Esophagus squamous epithelium (tissue), 5 donors: ENCODE data around the gene SYCP2. TPM values are rescaled to one million over a fixed set of nuclear protein-coding genes. Genes with fewer than 3 reads are reported as not detected.

Experiments used
- DNase-seq: peaks from one replicate; lab custom pipeline; 2025; lab: John Stamatoyannopoulos, UW
- H3K27ac ChIP-seq, 4 donors: fragments of 200-600 bp; sonication (generic); one replicate each; pipeline ENCODE4 v1.5.1; 2016 to 2019; ENCODE audit warnings: mild to moderate bottlenecking in 1 of 4
- H3K27me3 ChIP-seq, 4 donors: fragments of 200-600 bp; sonication (generic); 1 replicate in 3 of 4; 2 replicates in 1 of 4; pipeline versions ENCODE4 v1.5.1 to v1.6.0; 2017 to 2021; ENCODE audit warnings: antibody characterized with exemption in 1 of 4
- H3K36me3 ChIP-seq, 3 donors: fragments of 200-600 bp; sonication (generic); one replicate each; pipeline ENCODE4 v1.5.1; 2016 to 2019
- H3K4me1 ChIP-seq, 3 donors: fragments of 200-600 bp; sonication (generic); one replicate each; pipeline ENCODE4 v1.5.1; 2017 to 2019
- H3K4me3 ChIP-seq, 4 donors: fragments of 200-600 bp; sonication (generic); 1 replicate in 3 of 4; 2 replicates in 1 of 4; pipeline ENCODE4 v1.5.1; 2016 to 2019; ENCODE audit warnings: mild to moderate bottlenecking in 2 of 4, moderate library complexity in 1 of 4
- H3K9me3 ChIP-seq, 3 donors: fragments of 200-600 bp; sonication (generic); one replicate each; pipeline ENCODE4 v1.5.1; 2016 to 2019
- POLR2A ChIP-seq, 4 donors: fragments of 450-650 bp; IDR thresholded peaks; one replicate each; pipeline ENCODE4 v1.6.1; 2017; ENCODE audit warnings: antibody characterized with exemption in 4 of 4, mild to moderate bottlenecking in 4 of 4, moderate library complexity in 3 of 4
- WGBS, 2 donors: methylation state at CpG; one replicate each; pipeline ENCODE4 v1.1.5; 2018; 5-methylcytosine and 5-hydroxymethylcytosine counted together
- intact Hi-C: fragments of 100-400 bp; cut with DNase I; formaldehyde crosslinking; loops from one replicate; pipeline ENCODE4 v1.15.0; 2022
- small RNA-seq, 4 donors: library from RNA; depleted of rRNA; stranded (forward); fragments of <200 nt; gene quantifications; one replicate each; pipeline ENCODE3, GENCODE V24; 2016
- total RNA-seq, 4 donors: library from RNA; depleted of rRNA; stranded (reverse); fragments of >200 nt; gene quantifications; one replicate each; pipeline ENCODE4 v1.1.0, GENCODE V29; 2016
- TF ChIP-seq, protein P1 (sequence below), 6 experiments: fragments of 450-650 bp in 4 of 6; fragments of 200-600 bp in 2 of 6; sonication (generic) in 2 of 6; IDR thresholded peaks; one replicate each; pipeline ENCODE4 v1.5.1; 2016 to 2019; ENCODE audit warnings: antibody characterized with exemption in 6 of 6, mild to moderate bottlenecking in 4 of 6, moderate library complexity in 4 of 6
- donor health status: DM: yes; HTN: yes; CAD: no.

SYCP2 gene
- total RNA-seq, 4 donors from 2014 or later: 0.92 to 4.5 (median 1.8) TPM

DNA sequence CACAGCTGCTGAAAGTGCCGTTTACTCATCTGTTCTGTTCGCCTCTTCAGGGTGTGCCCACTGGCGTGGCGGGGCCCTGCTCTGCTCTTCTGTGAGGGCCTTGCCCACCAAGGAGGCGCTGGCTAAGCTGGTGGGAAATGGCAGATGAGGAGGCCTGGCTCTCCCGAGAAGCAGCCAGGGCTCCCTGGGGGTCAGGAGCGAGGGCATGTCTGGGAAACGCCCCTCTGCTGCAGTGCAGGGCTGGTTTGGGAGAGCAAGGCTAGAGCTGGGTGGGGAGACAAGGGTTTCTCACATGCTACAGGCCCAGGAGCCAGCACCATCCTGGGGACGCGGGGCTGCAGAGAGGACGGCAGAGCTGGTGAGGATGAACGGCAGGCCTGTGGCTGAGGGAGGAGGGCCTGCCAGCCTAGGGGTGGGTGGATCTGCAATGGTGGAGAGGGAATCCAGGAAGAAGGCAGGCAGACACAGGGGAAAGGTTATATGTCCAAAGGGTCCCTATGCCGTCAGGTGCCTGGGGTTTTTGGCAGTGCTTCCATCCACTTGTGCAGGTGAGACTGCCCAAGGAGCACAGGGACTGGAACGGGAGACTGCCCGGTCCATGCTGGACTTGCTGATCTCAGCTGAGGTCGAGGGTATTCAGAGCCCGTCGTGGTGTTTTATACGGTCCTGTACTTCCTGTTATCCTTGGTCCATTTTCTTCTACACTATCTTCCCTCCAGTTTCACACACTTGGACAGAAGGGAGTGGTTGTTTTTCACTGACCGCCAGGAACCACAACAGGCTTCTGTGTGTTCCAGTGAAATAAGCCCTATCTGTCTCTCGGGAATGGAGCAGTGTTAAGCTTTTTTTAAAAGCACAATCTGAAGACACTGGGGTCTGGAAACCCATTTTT is 119.2 kb downstream of the SYCP2 start:
- no peak for TF ChIP-seq POLR2A (IDR thresholded peaks at IDR 0.05)
- TF ChIP-seq, protein P1, sequence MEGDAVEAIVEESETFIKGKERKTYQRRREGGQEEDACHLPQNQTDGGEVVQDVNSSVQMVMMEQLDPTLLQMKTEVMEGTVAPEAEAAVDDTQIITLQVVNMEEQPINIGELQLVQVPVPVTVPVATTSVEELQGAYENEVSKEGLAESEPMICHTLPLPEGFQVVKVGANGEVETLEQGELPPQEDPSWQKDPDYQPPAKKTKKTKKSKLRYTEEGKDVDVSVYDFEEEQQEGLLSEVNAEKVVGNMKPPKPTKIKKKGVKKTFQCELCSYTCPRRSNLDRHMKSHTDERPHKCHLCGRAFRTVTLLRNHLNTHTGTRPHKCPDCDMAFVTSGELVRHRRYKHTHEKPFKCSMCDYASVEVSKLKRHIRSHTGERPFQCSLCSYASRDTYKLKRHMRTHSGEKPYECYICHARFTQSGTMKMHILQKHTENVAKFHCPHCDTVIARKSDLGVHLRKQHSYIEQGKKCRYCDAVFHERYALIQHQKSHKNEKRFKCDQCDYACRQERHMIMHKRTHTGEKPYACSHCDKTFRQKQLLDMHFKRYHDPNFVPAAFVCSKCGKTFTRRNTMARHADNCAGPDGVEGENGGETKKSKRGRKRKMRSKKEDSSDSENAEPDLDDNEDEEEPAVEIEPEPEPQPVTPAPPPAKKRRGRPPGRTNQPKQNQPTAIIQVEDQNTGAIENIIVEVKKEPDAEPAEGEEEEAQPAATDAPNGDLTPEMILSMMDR (IDR thresholded peaks at IDR 0.05): no peak
- DNase-seq: no peak
- Histone ChIP-seq H3K36me3 (no peaks in the 10 kb centered on the region), H3K27ac (no peak overlapping the region), H3K4me3 (no peak overlapping the region), H3K4me1 (no peaks in the 10 kb centered on the region), H3K27me3 (no peaks in the 10 kb centered on the region), H3K9me3 (no peaks in the 10 kb centered on the region)
- intact Hi-C loops: no loop called here
- 77 to 78% methylated on average over 13 to 17 of the region's 21 CpGs for WGBS, 2 donors

Small RNA genes within 50 kb of the gene (small RNA-seq; reads per million reads assigned to genes)
- gene RNU7-141P: 0 reads per million in 4 donors

Other genes starting within 250 kb of the SYCP2 start
- gene PPP1R3D, start 6.7 kb upstream of the SYCP2 start, total RNA-seq: 10 to 100 TPM in 3 of 4 donors, 1 to 10 TPM in 1; 8.4 to 14.7 (median 10.8) TPM
- gene FAM217B, start 6.8 kb upstream of the SYCP2 start, total RNA-seq: 1 to 10 TPM; 5.1 to 9.3 (median 6.4) TPM
- 10 to 100 TPM in 1 of 4 donors, 1 to 10 TPM in 3; 2.5 to 10.3 (median 4.0) TPM for gene CDH26, start 24.8 kb upstream of the SYCP2 start, total RNA-seq